ENCODE data around the gene CAPN5. TPM values are rescaled to one million over a fixed set of nuclear protein-coding genes. Genes with fewer than 3 reads are reported as not detected.

The CAPN5 gene
- total and polyA plus RNA-seq, 10 donors = 0.80 to 9.2 (median 4.6) TPM

- intact Hi-C loops (cut with DNase I; ENCODE audit: low total_unique reads) = no loop called here
- H3K4me3 ChIP-seq = no peak overlapping the region
- no peaks in the 10 kb centered on the region for H3K9me3 ChIP-seq
- no peak for DNase-seq
- no peak overlapping the region for H3K27ac ChIP-seq
- TF ChIP-seq POLR2A (IDR thresholded peaks at IDR 0.05) = no peak
- TF ChIP-seq POLR2AphosphoS5 (IDR thresholded peaks at IDR 0.05) = no peak
- TF ChIP-seq CTCF (IDR thresholded peaks at IDR 0.05 in 8 of 11, conservative IDR thresholded peaks at IDR 0.05 in 3 of 11) = no peak
- WGBS, 5 donors = 80 to 91% (median 83%) methylated on average over 8 to 9 of the region's 9 CpGs
- peaks cover 0 to 21% (median 2%) of the 10 kb centered on the region in 6 donors for H3K4me1 ChIP-seq
- H3K36me3 ChIP-seq = no peaks in the 10 kb centered on the region
- no peaks in the 10 kb centered on the region for H3K27me3 ChIP-seq (replicated peaks in 1 of 7)
Observed at GRCh38 chr11:77167111-77167626, 100.4 kb downstream of the CAPN5 start.

GRCh38 chr11:77167791-77168190, 101.0 kb downstream of the CAPN5 start:
- 65 to 83% (median 76%) methylated on average over 8 of the region's 8 CpGs for WGBS, 5 donors
- intact Hi-C loops (cut with DNase I; ENCODE audit: low total_unique reads) = no loop called here
- DNase-seq = no peak
- Histone ChIP-seq H3K27ac (peak overlapping the region in 1 of 8 donors; percentile 18), H3K9me3 (no peaks in the 10 kb centered on the region), H3K27me3 (replicated peaks in 1 of 7) (no peaks in the 10 kb centered on the region), H3K4me3 (no peak overlapping the region), H3K36me3 (no peaks in the 10 kb centered on the region), H3K4me1 (peaks cover 0 to 27% (median 4%) of the 10 kb centered on the region in 6 donors)
- TF ChIP-seq POLR2A (IDR thresholded peaks at IDR 0.05) (no peak), POLR2AphosphoS5 (IDR thresholded peaks at IDR 0.05) (no peak), CTCF (IDR thresholded peaks at IDR 0.05 in 8 of 11, conservative IDR thresholded peaks at IDR 0.05 in 3 of 11) (no peak)

GRCh38 chr11:77170107-77170506, 103.3 kb downstream of the CAPN5 start:
- H3K27me3 ChIP-seq (replicated peaks in 1 of 7) = no peaks in the 10 kb centered on the region
- H3K27ac ChIP-seq = no peak overlapping the region
- H3K36me3 ChIP-seq = no peaks in the 10 kb centered on the region
- DNase-seq = no peak
- H3K4me1 ChIP-seq = peaks cover 0 to 50% (median 18%) of the 10 kb centered on the region in 6 donors
- WGBS, 5 donors = 81 to 93% (median 88%) methylated on average over 5 of the region's 5 CpGs
- H3K4me3 ChIP-seq = no peak overlapping the region
- no peak for TF ChIP-seq CTCF (IDR thresholded peaks at IDR 0.05 in 8 of 11, conservative IDR thresholded peaks at IDR 0.05 in 3 of 11)
- no peak for TF ChIP-seq POLR2AphosphoS5 (IDR thresholded peaks at IDR 0.05)
- TF ChIP-seq POLR2A (IDR thresholded peaks at IDR 0.05) = no peak
- intact Hi-C loops (cut with DNase I; ENCODE audit: low total_unique reads) = no loop called here
- H3K9me3 ChIP-seq = no peaks in the 10 kb centered on the region

GRCh38 chr11:77171254-77171653, 104.5 kb downstream of the CAPN5 start:
- WGBS, 5 donors = 89 to 97% (median 95%) methylated on average over 8 of the region's 8 CpGs

More at GRCh38 chr11:77171254-77171653, 104.5 kb downstream of the CAPN5 start:
- DNase-seq = no peak
- no peaks in the 10 kb centered on the region for H3K9me3 ChIP-seq
- no peak overlapping the region for H3K4me3 ChIP-seq
- no peak overlapping the region for H3K27ac ChIP-seq
- intact Hi-C loops (cut with DNase I; ENCODE audit: low total_unique reads) = no loop called here
- no peaks in the 10 kb centered on the region for H3K36me3 ChIP-seq
- TF ChIP-seq POLR2AphosphoS5 (IDR thresholded peaks at IDR 0.05) = no peak
- TF ChIP-seq CTCF (IDR thresholded peaks at IDR 0.05 in 8 of 11, conservative IDR thresholded peaks at IDR 0.05 in 3 of 11) = no peak
- no peak for TF ChIP-seq POLR2A (IDR thresholded peaks at IDR 0.05)
- peaks cover 0 to 62% (median 30%) of the 10 kb centered on the region in 6 donors for H3K4me1 ChIP-seq
- H3K27me3 ChIP-seq (replicated peaks in 1 of 7) = no peaks in the 10 kb centered on the region
